HG03469 (cell line): ENCODE data around the gene TMEM218.

Experiments used
- ATAC-seq: cut with Tn5 transposase; IDR thresholded peaks from one replicate; pipeline ENCODE4 v1.9.1; 2021; ENCODE audit warnings: mild to moderate bottlenecking, moderate library complexity, moderate number of reproducible peaks; ENCODE audit not compliant: unreplicated experiment

Gene TMEM218

DNA sequence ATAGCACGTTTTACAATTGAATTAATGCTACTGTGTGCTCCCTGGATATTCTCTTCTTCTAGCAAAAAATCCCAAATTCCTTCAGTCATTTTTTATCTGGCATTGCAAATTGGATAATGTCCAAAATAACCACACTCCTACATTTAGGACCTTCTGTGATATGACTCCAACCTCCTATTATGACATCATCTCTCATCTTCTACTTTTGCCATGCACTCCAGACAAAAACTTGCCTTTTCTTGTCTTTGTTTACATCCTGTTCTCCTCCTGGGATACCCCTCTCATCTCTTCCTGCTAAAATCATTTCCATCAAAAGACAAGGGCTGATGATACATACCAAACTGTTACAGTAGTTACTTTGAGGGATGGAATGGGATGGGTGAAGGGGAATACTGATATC, 20.6 kb upstream of the TMEM218 start:
- no peak for ATAC-seq

DNA sequence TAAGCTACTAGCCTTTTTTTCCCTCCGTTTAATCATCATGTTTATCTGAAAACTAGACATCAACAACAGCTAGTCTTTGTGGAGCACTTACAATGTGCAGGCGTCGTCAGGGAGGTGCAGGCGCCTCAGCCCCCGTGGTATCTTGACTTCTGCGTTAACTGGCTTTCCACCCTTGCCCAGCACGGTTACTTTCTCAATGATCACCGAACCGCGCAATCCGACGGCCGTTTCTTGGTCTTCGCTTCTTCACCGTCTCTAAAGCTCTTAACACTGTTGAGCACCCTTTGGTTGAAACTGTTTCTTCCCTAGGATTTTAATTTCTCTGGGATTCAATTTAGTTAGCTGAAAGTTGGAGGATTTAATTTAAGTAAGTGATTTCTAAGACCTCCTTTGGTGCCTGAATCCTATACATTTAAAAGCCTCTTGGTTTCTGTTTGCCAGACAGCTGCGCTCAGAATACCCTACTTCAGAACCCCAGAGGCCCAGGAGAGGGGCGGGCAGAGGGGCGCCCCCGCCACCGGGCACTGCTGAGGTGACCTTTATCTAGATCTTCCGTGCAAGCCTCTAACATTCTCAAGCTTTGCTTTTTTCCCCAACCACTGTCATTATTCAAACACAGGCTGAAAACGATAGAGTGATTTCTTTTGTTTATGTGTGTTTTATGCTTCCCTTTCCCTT, 18.0 kb upstream of the TMEM218 start:
- ATAC-seq, result no peak

DNA sequence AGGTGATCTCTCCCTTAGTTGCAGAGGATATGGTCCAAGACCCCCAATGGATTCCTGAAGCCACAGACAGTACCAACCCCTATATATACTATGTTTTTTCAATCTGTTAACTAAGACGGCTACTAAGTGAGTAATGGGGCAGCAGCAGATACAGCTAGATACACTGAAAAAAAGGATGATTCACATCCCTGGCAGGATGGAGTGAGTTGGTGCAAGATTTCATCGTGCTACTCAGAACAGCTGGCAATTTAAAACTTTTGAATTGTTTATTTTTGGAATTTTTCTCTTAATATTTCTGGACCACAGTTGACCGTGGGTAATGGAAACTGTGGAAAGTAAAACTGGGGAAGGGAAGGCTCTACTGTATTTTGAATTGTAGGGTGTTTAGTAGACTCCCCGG, 17.0 kb upstream of the TMEM218 start:
- ATAC-seq, result no peak

DNA sequence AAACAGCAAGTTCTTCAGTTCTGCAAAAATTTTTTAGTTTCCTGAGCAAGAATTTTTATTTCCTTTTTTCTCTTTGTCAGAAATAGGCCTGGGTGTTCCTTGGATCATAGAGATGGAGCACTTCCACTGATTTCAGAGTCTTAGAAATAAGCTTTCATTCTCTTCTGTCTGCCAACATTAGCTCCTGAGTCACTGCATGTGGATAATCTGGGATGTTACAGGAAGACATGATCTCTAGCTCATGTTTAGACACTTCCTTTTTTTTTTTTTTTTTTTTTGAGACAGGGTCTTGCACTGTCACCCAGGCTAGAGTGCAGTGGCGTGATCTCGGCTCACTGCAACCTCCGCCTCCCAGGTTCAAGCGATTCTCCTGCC, 13.2 kb upstream of the TMEM218 start:
- ATAC-seq, result no peak

DNA sequence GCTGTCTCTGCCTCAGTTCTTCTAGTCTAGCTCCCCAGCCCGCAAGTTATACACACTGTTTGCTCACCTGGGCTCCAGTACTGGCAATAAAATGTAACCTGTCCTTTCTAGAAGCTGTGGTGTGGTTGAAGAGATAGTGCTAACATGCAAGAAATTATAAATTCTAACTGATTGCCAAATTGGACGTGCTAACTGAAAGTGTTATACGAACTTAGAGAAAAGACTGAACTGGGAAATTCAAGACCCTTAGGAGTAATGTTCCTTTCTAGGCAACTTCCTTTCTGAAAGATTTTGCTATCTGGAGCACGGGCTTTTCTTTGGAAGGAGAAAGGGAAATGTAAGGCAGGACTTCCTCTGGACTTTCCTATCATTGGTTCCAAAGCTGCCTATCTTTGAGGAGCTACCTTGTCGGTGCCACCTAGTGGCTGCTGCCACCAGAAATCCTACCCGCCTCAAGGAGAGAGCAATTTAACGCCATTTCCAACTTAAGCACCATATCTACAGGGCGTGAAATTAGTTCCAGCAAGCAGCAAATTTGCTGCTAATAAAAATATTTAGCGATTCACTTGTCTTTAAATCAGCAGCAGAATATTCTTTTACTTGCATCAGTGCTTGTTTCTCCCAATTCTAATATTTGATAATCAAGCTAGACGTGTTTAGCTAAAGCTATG, 12.7 kb upstream of the TMEM218 start:
- ATAC-seq, result peak; percentile 72

DNA sequence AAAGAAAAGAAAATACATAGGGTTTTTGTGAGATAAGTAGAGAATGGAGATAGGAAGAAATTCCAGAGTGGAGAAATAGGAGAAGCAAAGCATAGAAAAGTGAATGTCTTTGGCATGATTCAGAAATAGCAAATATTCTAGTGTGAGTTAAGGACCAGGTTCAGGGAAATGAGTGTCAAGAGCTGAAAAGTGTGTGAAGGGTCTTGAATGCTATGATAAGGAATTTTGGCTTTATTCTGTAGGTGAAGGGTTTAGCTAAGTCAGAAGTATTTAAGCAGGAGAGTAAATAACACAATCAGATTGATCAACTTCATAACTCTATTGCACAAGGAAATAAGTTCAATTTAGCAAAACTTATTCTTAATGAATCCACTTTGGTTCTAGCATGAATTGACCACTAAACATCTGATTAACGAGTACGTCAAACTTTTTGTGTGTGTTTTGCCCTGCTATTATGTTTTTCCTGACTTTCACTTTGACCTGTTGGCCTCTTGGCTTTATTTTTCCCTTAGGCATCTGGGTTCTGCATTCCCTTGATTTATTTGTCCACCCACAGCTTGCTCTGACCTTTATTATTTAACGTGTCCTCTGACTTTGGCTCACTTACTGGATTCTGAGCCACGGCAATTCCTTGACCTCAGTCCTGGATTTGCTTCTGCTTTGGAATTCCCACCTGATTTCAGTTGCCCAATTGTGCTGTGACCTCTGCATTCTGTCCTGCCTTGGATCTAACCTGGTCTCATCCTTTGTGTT, 11.9 kb upstream of the TMEM218 start:
- no peak for ATAC-seq

DNA sequence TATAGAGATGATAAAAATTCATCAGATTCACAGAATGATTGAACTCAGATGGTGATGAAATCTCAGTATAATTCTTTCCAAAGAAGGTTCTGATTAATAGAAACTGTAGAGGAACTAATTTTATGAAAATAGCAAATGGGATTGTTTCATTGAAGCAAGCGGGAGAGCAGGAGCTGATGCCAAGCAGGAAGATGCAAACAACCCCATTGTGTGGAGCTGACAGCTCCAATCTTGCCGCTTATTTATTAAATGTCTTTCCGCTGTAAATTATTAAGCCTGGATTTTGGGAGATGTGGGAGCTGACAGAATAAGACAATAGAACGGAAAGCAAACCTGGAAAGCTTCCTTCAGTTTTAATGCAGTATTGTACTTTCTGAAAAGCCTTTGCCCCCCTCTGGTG, 6.0 kb upstream of the TMEM218 start:
- ATAC-seq, result no peak

DNA sequence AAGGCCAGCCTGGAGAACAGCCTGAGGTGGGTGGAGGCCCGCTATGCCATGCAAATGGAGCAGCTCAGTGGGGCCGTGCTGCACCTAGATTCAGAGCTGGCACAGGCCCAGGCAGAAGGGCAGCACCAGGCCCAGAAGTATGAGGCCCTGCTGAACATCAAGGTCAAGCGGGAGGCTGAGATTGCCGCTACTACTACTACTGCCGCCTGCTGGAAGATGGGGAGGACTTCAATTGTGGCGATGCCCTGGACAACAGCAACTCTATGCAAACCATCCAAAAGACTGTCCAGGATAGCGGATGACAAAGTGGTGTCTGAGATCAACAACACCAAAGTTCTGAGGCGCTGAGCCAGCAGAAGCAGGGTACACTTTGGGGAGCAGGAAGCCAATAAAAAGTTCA, 3.1 kb upstream of the TMEM218 start:
- ATAC-seq, result no peak

DNA sequence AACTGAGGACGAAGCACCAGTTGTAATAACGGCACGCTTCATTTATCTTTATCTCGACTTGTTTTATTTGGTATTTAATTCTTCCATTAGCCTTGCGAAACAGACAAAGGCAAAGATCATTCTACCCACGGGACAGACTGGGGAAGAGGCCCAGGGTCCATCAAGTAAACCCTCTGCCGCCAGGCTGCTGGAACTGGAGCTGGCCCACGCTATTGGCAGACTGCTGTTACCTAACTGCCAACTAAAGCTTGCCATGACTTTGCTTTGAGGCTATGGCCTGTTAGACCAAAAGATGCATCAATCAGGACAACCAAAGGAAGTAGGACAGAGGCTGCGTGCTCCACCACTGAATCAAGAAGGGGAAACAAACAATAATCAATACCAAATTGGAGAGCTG, 780 bp upstream of the TMEM218 start:
- no peak for ATAC-seq

DNA sequence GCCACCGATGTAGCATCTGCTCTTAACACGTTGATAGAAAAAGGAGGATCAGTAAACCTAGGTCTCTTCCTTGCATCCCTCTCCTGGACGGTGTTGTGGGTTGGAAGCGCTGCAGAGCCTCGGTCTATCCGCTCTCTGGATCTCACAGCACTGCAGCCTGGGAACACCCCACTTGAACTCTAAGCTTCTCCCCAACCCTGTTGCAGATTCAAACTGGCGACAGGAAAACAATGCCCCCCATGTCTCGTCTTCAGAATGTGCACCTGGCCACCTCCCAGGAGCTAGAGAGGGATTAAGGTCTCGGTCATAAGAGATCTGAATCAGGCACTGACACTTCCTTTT, 454 bp downstream of the TMEM218 start:
- ATAC-seq, result no peak

DNA sequence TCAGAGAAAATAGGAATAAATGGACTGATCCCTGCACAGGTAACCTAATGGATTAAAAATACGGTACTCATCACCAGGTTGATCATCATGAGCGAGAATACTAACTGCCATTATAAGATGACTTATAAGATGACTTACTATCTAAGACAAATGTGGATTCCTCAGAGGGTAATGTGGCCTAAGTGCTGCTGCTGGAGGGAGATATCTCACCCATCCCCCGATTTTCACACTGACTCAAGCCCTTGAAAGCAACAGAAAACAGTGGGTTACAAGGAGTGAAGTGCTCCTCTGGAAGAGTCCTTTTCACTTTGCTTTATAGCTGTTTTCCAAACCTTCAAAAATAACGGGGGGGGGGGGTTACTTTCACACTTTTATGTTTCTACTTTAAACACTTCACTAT, 920 bp downstream of the TMEM218 start:
- no peak for ATAC-seq

DNA sequence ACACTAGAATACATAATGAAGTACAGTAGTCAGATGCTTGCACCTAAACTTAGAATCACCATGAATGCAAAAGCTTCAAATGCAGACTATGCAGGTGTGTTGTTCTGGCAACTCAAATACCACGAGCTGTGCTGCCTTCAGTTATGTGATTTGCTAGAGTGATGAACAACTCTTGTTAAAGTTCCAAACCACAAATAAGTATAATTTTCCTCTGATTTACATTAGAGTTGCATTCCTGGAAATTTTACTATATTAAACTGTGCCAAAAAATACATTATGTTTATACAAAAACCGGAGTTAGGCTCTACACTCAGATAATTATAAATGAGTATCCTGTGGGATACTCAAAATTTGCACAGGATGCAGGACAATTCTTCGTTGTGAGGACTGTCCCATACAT, 3.0 kb downstream of the TMEM218 start:
- ATAC-seq, result no peak

DNA sequence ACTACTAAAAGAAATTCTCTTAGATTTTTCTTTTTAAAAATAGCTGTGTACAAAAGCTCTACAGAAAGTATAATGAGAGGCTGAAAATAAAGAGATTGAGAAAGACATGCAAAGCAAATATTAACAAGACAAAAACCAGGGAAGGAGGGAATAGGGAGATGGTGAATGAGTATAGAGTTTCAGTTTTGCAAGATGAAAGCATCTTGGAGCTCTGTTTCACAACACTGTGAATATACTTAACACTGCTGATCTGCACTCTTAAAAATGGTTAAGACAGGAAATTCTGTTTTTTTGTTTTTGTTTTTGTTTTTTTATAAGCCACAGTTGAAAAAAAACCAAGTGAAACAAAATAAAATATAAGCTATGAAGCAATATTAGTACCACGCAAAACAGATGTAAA, 5.5 kb downstream of the TMEM218 start:
- no peak for ATAC-seq

DNA sequence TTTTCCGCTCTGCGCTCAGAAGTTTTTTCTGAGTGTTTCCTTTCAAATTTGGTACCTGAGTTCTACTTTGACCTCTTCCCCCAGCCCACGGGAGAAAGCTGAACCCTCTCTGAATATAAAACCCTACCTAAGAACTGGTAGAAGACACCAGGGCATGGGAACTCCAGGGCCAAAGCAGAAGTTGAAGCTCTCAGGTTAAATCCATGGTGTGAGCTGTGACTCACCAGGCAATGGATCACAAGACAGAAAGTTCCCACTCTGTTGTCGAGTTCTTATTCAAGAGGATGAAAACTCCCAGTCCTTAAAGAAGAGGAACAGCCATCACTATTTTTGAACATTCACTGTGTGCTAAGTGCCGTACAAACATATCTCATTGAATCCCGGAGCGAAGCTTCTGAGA, 8.9 kb downstream of the TMEM218 start:
- no peak for ATAC-seq

DNA sequence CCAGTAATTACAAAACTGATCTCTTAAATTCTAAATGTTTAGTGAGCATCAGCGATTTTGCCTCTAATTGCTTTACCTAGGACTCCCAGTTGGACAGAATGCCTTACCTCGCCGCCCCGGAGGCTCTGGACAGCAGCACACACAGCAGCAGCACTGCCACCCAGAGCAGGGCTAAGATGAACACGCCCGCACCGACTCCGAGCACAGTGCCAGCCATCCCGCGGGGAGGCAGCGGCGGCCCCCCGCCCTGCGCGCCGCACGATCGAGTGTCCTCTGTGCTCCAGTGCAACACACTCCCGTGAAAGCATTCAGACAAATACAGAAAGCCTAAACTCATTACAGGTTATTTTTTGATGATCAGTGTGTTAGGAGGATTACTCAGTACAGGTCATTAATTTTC, 9.4 kb downstream of the TMEM218 start:
- ATAC-seq, result no peak

DNA sequence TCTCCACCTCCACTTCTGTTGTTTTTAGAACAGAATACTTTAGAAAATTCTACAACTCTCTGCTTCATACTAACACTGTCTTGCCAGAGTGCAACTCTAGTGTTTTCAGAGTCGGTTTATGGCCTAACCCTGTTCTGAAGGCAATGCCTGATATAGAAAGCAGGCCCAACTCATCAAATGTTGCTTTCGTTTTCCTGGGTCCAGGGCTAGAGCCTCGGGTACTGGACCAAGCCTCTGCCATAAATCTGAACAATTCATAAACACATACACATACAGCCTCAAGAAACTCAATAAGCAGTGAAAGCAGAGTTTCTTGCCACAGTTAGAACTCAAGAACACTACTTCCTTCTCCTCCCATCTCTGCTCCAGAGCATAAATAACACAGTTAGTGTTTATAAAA, 9.8 kb downstream of the TMEM218 start:
- no peak for ATAC-seq

DNA sequence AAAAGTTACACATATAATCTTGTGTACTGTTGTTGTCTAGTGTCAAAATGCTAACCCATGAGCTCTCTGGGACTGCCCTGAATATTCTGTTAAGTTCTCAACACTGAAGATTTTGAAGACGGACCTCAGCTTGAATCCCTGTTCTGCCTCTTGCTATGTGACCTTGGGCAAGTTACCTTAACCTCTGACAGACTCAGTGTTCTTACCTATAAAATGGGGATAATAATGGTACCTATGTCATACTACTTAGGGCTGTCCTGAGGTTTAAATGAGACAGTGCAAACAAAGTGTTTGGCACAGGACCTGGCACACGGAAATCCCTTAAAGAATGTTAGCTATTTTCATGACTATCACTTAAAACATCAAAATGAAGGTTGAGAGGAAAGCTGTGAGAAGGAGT, 11.3 kb downstream of the TMEM218 start:
- ATAC-seq, result no peak

DNA sequence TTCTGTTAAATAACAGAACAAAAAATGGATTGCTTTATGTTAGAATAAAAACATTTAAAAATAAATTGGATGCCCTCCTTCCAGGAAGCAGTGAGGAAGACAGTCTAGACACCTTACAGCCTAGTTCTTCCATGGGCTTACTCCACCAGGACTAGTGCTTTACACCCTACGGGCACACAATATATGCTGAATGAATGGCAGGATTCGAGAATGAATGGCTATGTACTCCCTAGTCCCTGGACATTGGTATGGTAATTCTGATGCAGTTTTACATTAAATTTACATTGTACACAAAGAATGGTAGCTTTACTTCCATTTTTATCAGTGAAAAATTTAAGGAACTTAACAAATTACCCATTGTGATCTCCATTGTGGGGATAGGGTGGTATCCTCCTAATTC, 16.7 kb downstream of the TMEM218 start:
- no peak for ATAC-seq

DNA sequence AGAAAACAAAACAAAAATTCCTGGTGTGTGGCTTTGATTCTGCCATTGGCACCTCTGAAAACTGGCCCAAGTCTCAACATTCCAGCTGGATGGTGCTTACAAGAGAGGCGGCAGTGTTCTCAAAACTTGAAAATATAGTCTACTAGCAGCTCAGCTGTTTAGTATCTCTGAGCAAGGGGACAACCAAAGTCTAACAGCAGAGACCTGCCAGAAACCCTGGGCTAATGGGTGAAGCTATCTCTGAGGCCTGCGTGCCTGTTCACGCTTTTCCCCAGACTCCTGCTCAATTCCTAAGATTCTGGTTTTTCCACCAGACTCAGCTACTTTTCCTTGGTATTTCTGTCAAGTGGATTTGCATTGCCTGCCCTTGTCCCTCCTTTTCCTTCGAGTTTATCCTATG, 17.9 kb downstream of the TMEM218 start:
- no peak for ATAC-seq

DNA sequence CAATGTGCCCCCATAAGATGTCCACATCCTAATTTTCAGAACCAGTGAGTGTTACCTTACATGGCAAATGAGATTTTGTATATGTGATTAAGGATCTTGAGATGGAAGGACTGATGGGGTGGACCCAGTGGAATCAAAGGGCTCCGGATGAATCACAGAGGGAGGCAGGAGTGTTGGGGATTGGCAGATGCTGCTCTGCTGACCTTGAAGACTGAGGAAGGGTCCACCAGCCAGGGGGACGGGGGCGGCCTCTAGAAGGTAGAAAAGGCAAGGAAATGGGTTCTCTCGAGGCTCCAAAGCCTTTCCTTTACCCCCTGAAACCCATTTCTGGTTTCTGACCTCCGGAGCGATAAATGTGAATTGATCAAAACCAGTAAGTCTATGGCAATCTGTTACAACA, 18.8 kb downstream of the TMEM218 start:
- ATAC-seq, result no peak

DNA sequence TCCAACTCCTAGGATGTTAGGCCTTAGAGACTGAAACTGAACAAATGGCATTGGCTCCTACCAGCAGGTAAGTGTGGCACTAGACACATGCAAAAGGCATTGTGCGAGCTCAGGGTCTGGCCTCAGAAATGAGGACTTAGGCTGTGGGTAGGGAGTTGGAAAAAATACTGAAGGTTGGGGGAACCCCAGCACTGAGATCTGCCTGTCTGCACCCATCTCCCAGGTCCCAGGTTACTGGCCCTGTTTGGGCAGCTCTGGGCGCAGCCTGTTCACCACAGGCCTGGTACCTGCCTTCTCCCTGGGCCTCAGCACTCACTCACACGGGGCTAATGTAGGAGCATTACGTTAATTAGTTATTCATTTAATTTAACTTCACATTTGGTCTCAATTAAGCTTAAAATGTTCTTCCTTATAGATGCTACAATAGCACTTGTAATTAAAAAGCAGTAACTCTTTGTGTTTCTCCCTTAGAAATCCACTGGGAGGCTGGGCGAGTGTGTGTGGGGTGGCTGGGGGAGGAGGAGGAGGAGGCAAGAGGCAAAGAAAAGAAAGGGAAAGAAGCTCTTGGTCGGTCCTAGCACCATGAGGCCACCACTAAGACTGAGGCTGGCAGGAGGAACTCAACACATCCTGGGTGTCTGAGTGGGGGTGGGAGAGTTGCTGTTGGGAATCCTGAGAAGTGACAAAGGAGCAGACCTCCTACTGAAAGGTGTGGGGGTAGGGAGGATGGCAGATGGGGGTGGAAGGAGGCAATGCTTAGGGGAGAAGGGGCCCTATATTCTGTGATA, 19.4 kb downstream of the TMEM218 start:
- ATAC-seq, result no peak
